Body of pancreas (tissue), 4 donors: ENCODE data around the gene ZNF423. TPM values are rescaled to one million over a fixed set of nuclear protein-coding genes. Genes with fewer than 3 reads are reported as not detected.

Experiments
- ATAC-seq: fragments of 150-250 bp; one replicate; pipeline ENCODE4 v1.9.1; 2016
- DNase-seq, 4 donors: peaks; one replicate each; pipeline ENCODE4 v3.0.0-alpha.2; 2019
- H3K27ac ChIP-seq, 4 donors: fragments of 200-600 bp; sonication (generic); 1 replicate in 3 of 4; 2 replicates in 1 of 4; pipeline versions ENCODE4 v1.5.1 to v1.6.1; 2016 to 2019; ENCODE audit warnings: mild to moderate bottlenecking in 1 of 4, mixed read lengths in 1 of 4, moderate library complexity in 1 of 4
- H3K27me3 ChIP-seq, 2 donors: fragments of 200-600 bp; sonication (generic); one replicate each; pipeline ENCODE4 v1.6.0; 2016; ENCODE audit warnings: mild to moderate bottlenecking in 1 of 2
- H3K36me3 ChIP-seq, 2 donors: fragments of 200-600 bp; sonication (generic); replicated peaks in 1 of 2; 2 replicates each; pipeline ENCODE4 v1.5.1; 2016; ENCODE audit warnings: low read depth in 2 of 2; ENCODE audit not compliant: insufficient read depth in 1 of 2
- H3K4me1 ChIP-seq: fragments of 200-600 bp; sonication (generic); one replicate; pipeline ENCODE4 v1.6.0; 2016
- H3K4me3 ChIP-seq, 2 donors: fragments of 200-600 bp; sonication (generic); 1 replicate in 1 of 2; 2 replicates in 1 of 2; pipeline ENCODE4 v1.5.1; 2016 to 2019
- H3K9me3 ChIP-seq, 3 donors: fragments of 200-600 bp; sonication (generic); 1 replicate in 2 of 3; 2 replicates in 1 of 3; pipeline ENCODE4 v1.5.1; 2016
- POLR2A ChIP-seq, 3 donors: fragments of 450-650 bp; IDR thresholded peaks; one replicate each; pipeline ENCODE4 v1.6.1; 2016; ENCODE audit warnings: antibody characterized with exemption in 3 of 3, mild to moderate bottlenecking in 2 of 3
- WGBS, 2 donors: methylation state at CpG; one replicate each; pipeline ENCODE4 v1.1.5; 2017; 5-methylcytosine and 5-hydroxymethylcytosine counted together
- intact Hi-C: fragments of 100-400 bp; cut with DNase I; formaldehyde crosslinking; loops from one replicate; pipeline ENCODE4 v1.15.1; 2023
- total RNA-seq, 2 donors: library from RNA; depleted of rRNA; stranded (reverse); fragments of >200 nt; gene quantifications; one replicate each; pipeline ENCODE4 v1.1.0, GENCODE V29; 2016
- TF ChIP-seq, protein P1 (sequence below), 7 experiments: fragments of 450-650 bp in 4 of 7; fragments of 200-600 bp in 3 of 7; sonication (generic) in 3 of 7; IDR thresholded peaks; one replicate each; pipeline ENCODE4 v1.5.1; 2016 to 2019; ENCODE audit warnings: antibody characterized with exemption in 7 of 7

The ZNF423 gene
- total RNA-seq, 2 donors from 2014 or later, result 4.2 to 9.2 TPM

DNA sequence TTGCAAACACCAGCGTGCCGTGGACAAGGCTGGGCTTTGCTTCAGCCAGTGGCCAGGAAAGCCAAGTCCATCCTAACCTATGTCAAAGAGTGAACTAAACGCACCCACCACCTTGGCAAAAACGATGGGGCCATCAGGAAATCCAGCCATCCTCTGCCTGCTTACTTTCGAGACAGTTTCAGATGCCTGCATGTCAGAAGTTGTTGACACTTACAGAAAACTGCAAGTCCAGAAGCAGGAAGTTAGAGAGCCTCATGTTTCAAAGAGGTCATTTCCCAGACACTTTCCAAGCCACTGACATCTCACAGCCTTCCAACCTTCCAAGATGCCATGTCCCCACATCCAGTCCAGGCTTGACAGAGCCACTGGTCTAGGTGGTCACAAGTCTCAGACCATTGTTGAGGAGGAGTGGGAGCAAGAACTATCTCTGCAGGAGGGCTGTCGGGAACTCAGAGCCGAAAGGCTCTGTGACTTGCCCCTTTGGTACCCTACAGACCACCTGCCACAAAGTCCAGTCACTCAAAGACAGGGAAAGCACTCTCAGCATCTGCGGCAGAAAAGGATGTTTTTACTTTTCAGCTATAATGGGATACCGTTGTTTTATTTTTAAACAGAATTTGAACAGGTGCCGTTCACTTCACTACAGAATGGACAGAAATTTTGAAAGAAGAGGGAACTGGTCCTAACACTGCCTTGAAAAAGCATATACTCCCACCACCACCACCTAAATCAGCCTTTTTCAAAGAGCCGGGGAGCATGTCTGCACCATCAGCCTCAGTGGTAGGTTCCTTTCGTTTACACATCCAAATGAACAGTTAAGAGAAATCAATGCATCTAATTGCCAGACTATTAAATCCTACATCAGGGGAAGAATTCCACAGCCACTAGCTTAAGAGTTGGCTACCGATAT is 5.1 kb downstream of the ZNF423 start:
- Histone ChIP-seq H3K27me3 (no peaks in the 10 kb centered on the region), H3K4me1 (peaks cover 33% of the 10 kb centered on the region), H3K9me3 (no peaks in the 10 kb centered on the region), H3K36me3 (no peaks in the 10 kb centered on the region), H3K27ac (no peak overlapping the region), H3K4me3 (no peak overlapping the region)
- no peak for TF ChIP-seq POLR2A (IDR thresholded peaks at IDR 0.05)
- TF ChIP-seq, protein P1, sequence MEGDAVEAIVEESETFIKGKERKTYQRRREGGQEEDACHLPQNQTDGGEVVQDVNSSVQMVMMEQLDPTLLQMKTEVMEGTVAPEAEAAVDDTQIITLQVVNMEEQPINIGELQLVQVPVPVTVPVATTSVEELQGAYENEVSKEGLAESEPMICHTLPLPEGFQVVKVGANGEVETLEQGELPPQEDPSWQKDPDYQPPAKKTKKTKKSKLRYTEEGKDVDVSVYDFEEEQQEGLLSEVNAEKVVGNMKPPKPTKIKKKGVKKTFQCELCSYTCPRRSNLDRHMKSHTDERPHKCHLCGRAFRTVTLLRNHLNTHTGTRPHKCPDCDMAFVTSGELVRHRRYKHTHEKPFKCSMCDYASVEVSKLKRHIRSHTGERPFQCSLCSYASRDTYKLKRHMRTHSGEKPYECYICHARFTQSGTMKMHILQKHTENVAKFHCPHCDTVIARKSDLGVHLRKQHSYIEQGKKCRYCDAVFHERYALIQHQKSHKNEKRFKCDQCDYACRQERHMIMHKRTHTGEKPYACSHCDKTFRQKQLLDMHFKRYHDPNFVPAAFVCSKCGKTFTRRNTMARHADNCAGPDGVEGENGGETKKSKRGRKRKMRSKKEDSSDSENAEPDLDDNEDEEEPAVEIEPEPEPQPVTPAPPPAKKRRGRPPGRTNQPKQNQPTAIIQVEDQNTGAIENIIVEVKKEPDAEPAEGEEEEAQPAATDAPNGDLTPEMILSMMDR (IDR thresholded peaks at IDR 0.05), result no peak
- ATAC-seq, result no peak
- DNase-seq, result no peak
- intact Hi-C loops, result no loop called here
- 48 to 58% methylated on average over 12 to 13 of the region's 13 CpGs for WGBS, 2 donors

DNA sequence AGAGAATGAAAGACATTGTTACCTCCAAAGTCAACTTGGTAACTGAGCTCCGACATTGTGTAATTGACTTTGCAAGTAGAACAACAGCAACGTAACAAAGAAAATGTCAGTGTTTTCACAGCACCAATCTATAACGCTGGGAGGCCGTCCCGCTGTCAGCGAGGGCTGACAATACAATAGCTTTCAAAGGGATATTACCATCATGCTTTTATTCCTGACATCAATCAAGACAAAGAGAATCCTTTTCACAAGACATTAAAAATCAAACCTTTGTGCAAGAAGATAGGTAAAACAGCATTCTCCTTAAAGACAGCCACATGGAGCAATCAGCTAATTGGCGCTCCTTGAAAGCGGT is 6.2 kb downstream of the ZNF423 start:
- 72 to 73% methylated on average over 8 of the region's 8 CpGs for WGBS, 2 donors

DNA sequence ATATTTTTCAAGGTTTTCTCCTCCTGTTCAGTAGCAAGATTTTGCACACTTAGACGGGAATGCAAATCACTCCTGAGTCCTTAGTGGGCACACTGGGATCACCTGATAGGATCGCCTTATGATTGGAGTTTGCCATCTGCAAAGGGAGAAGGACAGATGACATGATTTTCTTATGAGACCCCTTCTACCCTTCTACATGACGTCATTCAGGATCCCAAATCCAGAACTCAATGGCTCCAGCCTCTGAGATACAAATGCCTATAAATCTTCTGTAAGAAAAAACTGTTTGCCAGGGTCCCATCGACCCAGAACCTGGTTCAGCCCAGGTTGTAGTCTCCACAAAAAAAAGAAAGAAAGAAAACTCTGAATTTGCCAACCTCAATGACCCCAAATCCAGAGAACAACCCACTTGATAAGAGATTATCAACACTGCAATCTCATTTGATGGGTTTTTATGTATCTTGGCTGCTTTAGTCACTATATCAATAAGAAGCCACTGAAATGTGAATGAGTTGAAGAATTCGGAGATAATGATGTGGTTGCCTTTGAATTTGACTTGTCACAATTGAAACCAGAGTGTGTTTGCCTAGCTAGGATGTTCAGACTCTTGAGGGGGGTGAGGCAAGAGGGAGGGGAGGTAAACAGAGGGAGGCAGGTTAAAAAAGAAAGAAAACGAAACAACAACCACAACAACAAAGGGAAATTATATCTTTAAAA is 6.7 kb downstream of the ZNF423 start:
- DNase-seq (no peak), ATAC-seq (no peak)
- TF ChIP-seq POLR2A (IDR thresholded peaks at IDR 0.05), result no peak
- TF ChIP-seq, protein P1 (IDR thresholded peaks at IDR 0.05), result no peak
- Histone ChIP-seq H3K27me3 (no peaks in the 10 kb centered on the region), H3K4me3 (no peak overlapping the region), H3K9me3 (no peaks in the 10 kb centered on the region), H3K4me1 (peaks cover 27% of the 10 kb centered on the region), H3K27ac (no peak overlapping the region), H3K36me3 (no peaks in the 10 kb centered on the region)
- 77 to 81% methylated on average over 6 of the region's 6 CpGs for WGBS, 2 donors
- intact Hi-C loops, result loop anchor here (10.0 kb wide), 1 partner anchor 94 kb away; no protein-coding TSS in a partner anchor

More for the DNA sequence above, 6.2 kb downstream of the ZNF423 start:
- Histone ChIP-seq H3K9me3 (no peaks in the 10 kb centered on the region), H3K27ac (no peak overlapping the region), H3K36me3 (no peaks in the 10 kb centered on the region), H3K4me3 (no peak overlapping the region), H3K27me3 (no peaks in the 10 kb centered on the region), H3K4me1 (peaks cover 32% of the 10 kb centered on the region)
- intact Hi-C loops, result loop anchor here (10.0 kb wide), 1 partner anchor 95 kb away; no protein-coding TSS in a partner anchor
- TF ChIP-seq POLR2A (IDR thresholded peaks at IDR 0.05), result no peak
- TF ChIP-seq, protein P1 (IDR thresholded peaks at IDR 0.05), result no peak
- DNase-seq (no peak), ATAC-seq (no peak)

DNA sequence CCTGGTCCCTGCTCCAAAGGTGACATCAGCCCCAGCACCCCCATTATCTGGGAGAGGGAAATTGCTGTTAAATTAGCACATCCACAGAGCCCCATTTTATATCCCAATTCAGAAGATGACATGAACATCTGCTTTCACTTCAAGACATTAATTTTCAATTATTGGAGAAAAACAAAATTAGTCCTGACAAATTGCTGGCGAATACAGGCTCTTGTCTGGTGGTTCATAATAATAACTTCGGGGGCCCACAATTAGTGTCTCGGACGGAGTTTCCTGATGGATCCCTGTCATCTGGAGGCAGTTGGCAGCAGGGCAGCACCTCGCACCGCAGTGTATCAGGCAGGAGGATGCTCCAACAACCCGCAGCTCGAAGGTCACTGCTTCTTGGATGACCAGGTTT is 7.4 kb downstream of the ZNF423 start:
- intact Hi-C loops, result loop anchor here (10.0 kb wide), 1 partner anchor 94 kb away; no protein-coding TSS in a partner anchor
- no peak overlapping the region for H3K27ac ChIP-seq
- no peak for DNase-seq
- H3K27me3 ChIP-seq, result no peaks in the 10 kb centered on the region
- H3K36me3 ChIP-seq, result no peaks in the 10 kb centered on the region
- H3K4me1 ChIP-seq, result peaks cover 20% of the 10 kb centered on the region
- ATAC-seq, result no peak
- 96% methylated on average over 8 of the region's 8 CpGs for WGBS, 2 donors
- H3K9me3 ChIP-seq, result no peaks in the 10 kb centered on the region
- TF ChIP-seq, protein P1 (IDR thresholded peaks at IDR 0.05), result no peak
- TF ChIP-seq POLR2A (IDR thresholded peaks at IDR 0.05), result no peak
- no peak overlapping the region for H3K4me3 ChIP-seq
